SU-DHL-6 (cell line): ENCODE measurements around the gene PF4V1.

Experiments
- H2AFZ ChIP-seq: fragments of 200-600 bp; sonication (generic); 2 replicates; pipeline ENCODE4 v1.6.1; 2014; ENCODE audit warnings: low read depth, mild to moderate bottlenecking, moderate library complexity, mixed read lengths, antibody characterized with exemption, low read length; ENCODE audit not compliant: severe bottlenecking
- H3F3A ChIP-seq: fragments of 200-600 bp; shearing (Covaris generic); 2 replicates; pipeline ENCODE4 v1.6.0; 2016; ENCODE audit warnings: antibody characterized with exemption, mild to moderate bottlenecking; ENCODE audit not compliant: insufficient read depth
- H3K27ac ChIP-seq: fragments of 200-600 bp; sonication (generic); 2 replicates; pipeline ENCODE4 v1.5.1; 2016; ENCODE audit warnings: low read depth, mild to moderate bottlenecking, low read length, moderate library complexity, mixed read lengths
- H3K27me3 ChIP-seq: fragments of 200-600 bp; sonication (generic), shearing (Covaris generic); 2 replicates; pipeline ENCODE4 v1.6.0; 2014; ENCODE audit warnings: mild to moderate bottlenecking, low read length
- H3K36me3 ChIP-seq: fragments of 200-600 bp; sonication (generic); 2 replicates; pipeline ENCODE4 v1.6.1; 2014; ENCODE audit warnings: mild to moderate bottlenecking, low read length, mixed read lengths
- H3K4me2 ChIP-seq: fragments of 300-600, 200-600 bp; shearing (Covaris generic), sonication (generic); 2 replicates; pipeline ENCODE4 v1.6.0; 2014; ENCODE audit warnings: low read length, low read depth, mild to moderate bottlenecking; ENCODE audit not compliant: poor library complexity, severe bottlenecking
- H3K4me3 ChIP-seq: fragments of 200-600 bp; sonication (generic); 2 replicates; pipeline ENCODE4 v1.5.1; 2014; ENCODE audit warnings: antibody characterized with exemption, low read length, mild to moderate bottlenecking, mixed read lengths; ENCODE audit not compliant: insufficient read depth, poor library complexity, severe bottlenecking
- H3K79me2 ChIP-seq: fragments of 200-600 bp; sonication (generic); 2 replicates; pipeline ENCODE4 v1.6.1; 2014; ENCODE audit warnings: mild to moderate bottlenecking, low read length, moderate library complexity; ENCODE audit not compliant: insufficient read depth
- H3K9ac ChIP-seq: fragments of 200-600 bp; sonication (generic); 2 replicates; pipeline ENCODE4 v1.7.0; 2014; ENCODE audit warnings: mild to moderate bottlenecking, low read length
- H3K9me2 ChIP-seq: fragments of 200-600 bp; sonication (generic); replicated peaks from 2 replicates; pipeline ENCODE4 v1.6.1; 2014; ENCODE audit warnings: low read length; ENCODE audit not compliant: insufficient read depth
- H3K9me3 ChIP-seq: fragments of 200-600 bp; sonication (generic); 2 replicates; pipeline ENCODE4 v1.6.1; 2014; ENCODE audit warnings: low read length, mixed read lengths; ENCODE audit not compliant: insufficient read depth
- H4K20me1 ChIP-seq: fragments of 200-600 bp; sonication (generic); 2 replicates; pipeline ENCODE4 v1.6.1; 2014; ENCODE audit warnings: low read depth, mild to moderate bottlenecking, antibody characterized with exemption, low read length, moderate library complexity, mixed read lengths
- EZH2phosphoT487 ChIP-seq: fragments of 200-600 bp; sonication (generic), shearing (Covaris generic); conservative IDR thresholded peaks from 2 replicates; pipeline ENCODE4 v1.6.1; 2018; ENCODE audit warnings: mild to moderate bottlenecking, antibody characterized with exemption, low read length, moderate library complexity, mixed read lengths
- TF ChIP-seq, protein P1 (sequence below): fragments of 200-600 bp; sonication (generic); IDR thresholded peaks from one replicate; pipeline ENCODE4 v1.5.1; 2017; ENCODE audit warnings: antibody characterized with exemption, mild to moderate bottlenecking, low read length, moderate library complexity; ENCODE audit not compliant: insufficient read depth, poor library complexity, severe bottlenecking

Gene PF4V1

DNA sequence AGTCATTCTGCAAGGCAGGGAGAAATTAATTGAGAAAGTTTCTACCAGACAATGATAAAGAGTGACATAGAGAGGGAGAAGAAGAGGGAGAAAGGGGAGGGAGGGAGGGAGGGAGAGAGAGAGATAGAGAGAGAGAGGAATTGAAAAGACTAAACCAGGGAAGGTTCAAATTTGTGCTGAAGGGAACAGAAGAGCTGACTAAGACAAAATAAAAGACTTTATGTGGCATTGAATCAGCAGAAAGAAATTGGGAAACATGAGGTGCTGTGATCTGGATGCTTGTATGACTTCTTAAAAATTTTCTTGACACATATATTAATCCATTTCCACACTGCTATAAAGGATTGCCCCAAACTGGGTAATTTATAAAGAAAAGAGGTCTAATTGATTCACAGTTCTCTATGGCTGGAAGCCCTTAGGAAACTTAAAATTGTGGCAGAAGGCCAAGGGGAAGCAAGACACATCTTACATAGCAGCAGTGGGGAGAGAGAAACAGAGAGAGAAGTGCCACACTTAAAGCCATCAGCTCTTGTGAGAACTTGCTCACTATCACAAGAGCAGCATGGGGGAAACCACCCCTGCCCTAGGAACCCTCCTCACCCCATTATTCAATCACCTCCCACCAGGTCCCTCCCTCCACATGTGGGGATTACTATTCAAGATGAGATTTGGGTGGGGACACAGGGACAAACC lies 30.1 kb upstream of the PF4V1 start:
- Histone ChIP-seq H3K4me2 (no peak overlapping the region), H3K79me2 (no peaks in the 10 kb centered on the region), H2AFZ (no peak overlapping the region), H3K9me2 (no peaks in the 10 kb centered on the region), H3K27ac (no peak overlapping the region), H3K27me3 (no peaks in the 10 kb centered on the region), H4K20me1 (no peaks in the 10 kb centered on the region), H3K4me3 (no peak overlapping the region), H3K36me3 (no peaks in the 10 kb centered on the region), H3K9ac (no peak overlapping the region), H3F3A (no peaks in the 10 kb centered on the region), H3K9me3 (no peaks in the 10 kb centered on the region)
- TF ChIP-seq, protein P1, sequence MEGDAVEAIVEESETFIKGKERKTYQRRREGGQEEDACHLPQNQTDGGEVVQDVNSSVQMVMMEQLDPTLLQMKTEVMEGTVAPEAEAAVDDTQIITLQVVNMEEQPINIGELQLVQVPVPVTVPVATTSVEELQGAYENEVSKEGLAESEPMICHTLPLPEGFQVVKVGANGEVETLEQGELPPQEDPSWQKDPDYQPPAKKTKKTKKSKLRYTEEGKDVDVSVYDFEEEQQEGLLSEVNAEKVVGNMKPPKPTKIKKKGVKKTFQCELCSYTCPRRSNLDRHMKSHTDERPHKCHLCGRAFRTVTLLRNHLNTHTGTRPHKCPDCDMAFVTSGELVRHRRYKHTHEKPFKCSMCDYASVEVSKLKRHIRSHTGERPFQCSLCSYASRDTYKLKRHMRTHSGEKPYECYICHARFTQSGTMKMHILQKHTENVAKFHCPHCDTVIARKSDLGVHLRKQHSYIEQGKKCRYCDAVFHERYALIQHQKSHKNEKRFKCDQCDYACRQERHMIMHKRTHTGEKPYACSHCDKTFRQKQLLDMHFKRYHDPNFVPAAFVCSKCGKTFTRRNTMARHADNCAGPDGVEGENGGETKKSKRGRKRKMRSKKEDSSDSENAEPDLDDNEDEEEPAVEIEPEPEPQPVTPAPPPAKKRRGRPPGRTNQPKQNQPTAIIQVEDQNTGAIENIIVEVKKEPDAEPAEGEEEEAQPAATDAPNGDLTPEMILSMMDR, result no peak
- no peak for TF ChIP-seq EZH2phosphoT487

DNA sequence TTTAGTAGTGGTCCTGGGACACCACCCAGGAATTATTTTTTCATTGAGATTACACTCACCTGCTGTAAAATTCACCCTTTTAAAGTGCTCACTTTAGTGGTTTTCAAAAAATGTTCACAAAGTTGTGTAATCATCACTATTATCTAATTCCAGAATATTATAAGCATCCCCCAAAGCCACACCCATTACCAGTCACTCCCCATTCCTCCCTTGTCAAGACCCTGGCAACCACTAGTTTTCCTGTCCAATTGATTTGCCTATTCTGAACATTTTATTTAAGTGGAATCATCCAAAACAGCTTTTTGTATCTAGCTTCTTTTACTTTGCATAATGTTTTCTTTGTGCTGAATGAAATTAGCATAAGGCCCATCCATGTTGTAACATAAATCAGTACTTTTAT lies 29.3 kb upstream of the PF4V1 start:
- H3K4me3 ChIP-seq, result no peak overlapping the region
- no peak overlapping the region for H3K27ac ChIP-seq
- no peaks in the 10 kb centered on the region for H3K27me3 ChIP-seq
- H3K9me2 ChIP-seq, result no peaks in the 10 kb centered on the region
- H2AFZ ChIP-seq, result no peak overlapping the region
- H3K9ac ChIP-seq, result no peak overlapping the region
- no peaks in the 10 kb centered on the region for H3K9me3 ChIP-seq
- no peaks in the 10 kb centered on the region for H3F3A ChIP-seq
- TF ChIP-seq EZH2phosphoT487, result no peak
- TF ChIP-seq, protein P1, result no peak
- no peaks in the 10 kb centered on the region for H3K79me2 ChIP-seq
- no peaks in the 10 kb centered on the region for H4K20me1 ChIP-seq
- H3K4me2 ChIP-seq, result no peak overlapping the region
- no peaks in the 10 kb centered on the region for H3K36me3 ChIP-seq

DNA sequence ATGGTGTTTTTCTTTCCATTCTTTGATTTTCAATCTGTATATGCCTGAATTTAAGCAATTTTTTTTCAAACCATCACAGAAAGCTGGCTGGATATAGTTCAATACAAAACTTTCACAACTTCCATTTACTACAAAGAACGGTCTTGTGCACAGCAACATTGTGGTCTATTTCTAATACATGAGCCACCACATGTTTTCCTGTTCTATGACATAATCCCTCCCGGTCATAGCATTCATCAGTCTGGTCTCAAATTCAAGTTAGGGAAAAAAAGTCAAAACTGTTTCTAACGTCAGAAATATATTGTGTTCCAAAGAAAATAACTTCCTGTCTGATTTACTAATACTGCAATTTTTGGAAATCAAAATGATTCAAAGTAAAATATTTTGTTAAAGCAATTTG lies 24.1 kb upstream of the PF4V1 start:
- no peak overlapping the region for H3K4me2 ChIP-seq
- H2AFZ ChIP-seq, result no peak overlapping the region
- H3F3A ChIP-seq, result no peaks in the 10 kb centered on the region
- H3K79me2 ChIP-seq, result no peaks in the 10 kb centered on the region
- H3K36me3 ChIP-seq, result no peaks in the 10 kb centered on the region
- no peaks in the 10 kb centered on the region for H3K9me2 ChIP-seq
- no peak overlapping the region for H3K4me3 ChIP-seq
- no peaks in the 10 kb centered on the region for H4K20me1 ChIP-seq
- TF ChIP-seq, protein P1, result no peak
- no peak for TF ChIP-seq EZH2phosphoT487
- no peak overlapping the region for H3K27ac ChIP-seq
- no peaks in the 10 kb centered on the region for H3K27me3 ChIP-seq
- H3K9ac ChIP-seq, result no peak overlapping the region
- H3K9me3 ChIP-seq, result no peaks in the 10 kb centered on the region
